Sigmoid colon (tissue), 4 donors: ENCODE measurements around the gene CDH19.
"Not testable (repeated sequence)": the region's sequence is repeated elsewhere in the genome, so short reads cannot be mapped to it uniquely, and the experiment has no call there.

ENCODE experiments used
- CTCF ChIP-seq, 4 experiments: fragments of 450-650 bp in 3 of 4; fragments of 200-600 bp in 1 of 4; IDR thresholded peaks; one replicate each; pipeline ENCODE4 v1.5.1; 2016 to 2019; ENCODE audit warnings: antibody characterized with exemption in 4 of 4, mild to moderate bottlenecking in 3 of 4, moderate library complexity in 2 of 4
- EP300 ChIP-seq, 4 donors: sonication (generic); formaldehyde crosslinking; IDR thresholded peaks; one replicate each; pipeline ENCODE4 v1.6.1; 2017; ENCODE audit warnings: antibody characterized with exemption in 4 of 4
- POLR2A ChIP-seq, 2 donors: fragments of 450-650 bp; IDR thresholded peaks; one replicate each; pipeline ENCODE4 v1.6.1; 2016; ENCODE audit warnings: antibody characterized with exemption in 2 of 2, mild to moderate bottlenecking in 2 of 2, moderate library complexity in 2 of 2

DNA sequence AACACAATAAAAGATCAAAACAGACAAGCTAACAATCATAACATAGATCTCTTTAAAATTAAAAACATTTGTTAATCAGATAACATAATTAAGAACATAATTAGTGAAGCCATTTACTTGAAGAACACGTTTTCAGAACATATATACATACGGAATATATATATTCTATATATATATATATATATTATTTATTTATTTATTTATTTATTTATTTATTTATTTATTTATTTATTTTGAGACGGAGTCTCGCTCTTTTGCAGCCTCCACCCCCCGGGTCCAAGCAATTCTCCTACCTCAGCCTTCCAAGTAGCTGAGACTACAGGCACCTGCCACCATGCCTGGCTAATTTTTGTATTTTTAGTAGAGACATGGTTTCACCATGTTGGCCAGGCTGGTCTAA lies 137.7 kb downstream of the CDH19 start:
- TF ChIP-seq CTCF, POLR2A, EP300 (IDR thresholded peaks at IDR 0.05): not testable (repeated sequence)
